ENCODE results near the gene TRMT1.

DNA sequence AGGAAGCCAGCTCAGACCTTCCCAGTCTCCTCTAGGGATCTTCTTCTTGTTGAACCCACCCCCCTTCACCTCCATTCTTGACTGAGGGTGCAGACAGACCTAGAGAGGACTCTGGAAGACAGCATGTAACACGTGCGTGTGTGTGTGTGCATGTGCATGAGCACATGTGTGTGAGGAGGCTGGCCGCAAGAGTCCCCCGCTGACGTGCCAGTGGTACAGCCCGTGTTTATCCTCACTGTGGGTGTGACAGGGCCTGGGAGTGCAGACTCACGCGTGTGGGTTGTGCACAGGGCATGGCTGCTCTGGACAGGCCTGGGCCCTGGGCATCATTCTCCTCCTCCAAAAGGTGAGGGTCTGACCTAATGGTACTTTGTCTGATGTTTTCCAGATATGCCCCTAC lies 40.2 kb downstream of the TRMT1 start:
- TF ChIP-seq ZNF274 (IDR thresholded peaks at IDR 0.05; ENCODE audit: low read depth, low read length) (no peak), SUZ12 (IDR thresholded peaks at IDR 0.05; ENCODE audit: extremely low read depth, insufficient read depth, insufficient read length) (no peak), YY1 (IDR thresholded peaks at IDR 0.05; ENCODE audit: insufficient read depth, insufficient read length) (no peak)
